PC-3 (cell line): ENCODE measurements around the gene S100A7.

Source experiments
- EZH2 ChIP-seq: fragments of 300-600 bp; sonication (generic); IDR thresholded peaks from one replicate; pipeline ENCODE4 v1.6.1; 2017; ENCODE audit warnings: antibody characterized with exemption, mild to moderate bottlenecking, low read length; ENCODE audit not compliant: unreplicated experiment
- EZH2phosphoT487 ChIP-seq: fragments of 300-600 bp; sonication (generic); IDR thresholded peaks from 2 replicates; pipeline ENCODE4 v1.6.1; 2018; ENCODE audit warnings: mild to moderate bottlenecking, antibody characterized with exemption, low read length, borderline replicate concordance
- TF ChIP-seq, protein P1 (sequence below): fragments of 300-600 bp; sonication (generic); conservative IDR thresholded peaks from 2 replicates; pipeline ENCODE4 v1.5.1; 2017; ENCODE audit warnings: antibody characterized with exemption, low read depth, mild to moderate bottlenecking, low read length

- TF ChIP-seq, protein P1, sequence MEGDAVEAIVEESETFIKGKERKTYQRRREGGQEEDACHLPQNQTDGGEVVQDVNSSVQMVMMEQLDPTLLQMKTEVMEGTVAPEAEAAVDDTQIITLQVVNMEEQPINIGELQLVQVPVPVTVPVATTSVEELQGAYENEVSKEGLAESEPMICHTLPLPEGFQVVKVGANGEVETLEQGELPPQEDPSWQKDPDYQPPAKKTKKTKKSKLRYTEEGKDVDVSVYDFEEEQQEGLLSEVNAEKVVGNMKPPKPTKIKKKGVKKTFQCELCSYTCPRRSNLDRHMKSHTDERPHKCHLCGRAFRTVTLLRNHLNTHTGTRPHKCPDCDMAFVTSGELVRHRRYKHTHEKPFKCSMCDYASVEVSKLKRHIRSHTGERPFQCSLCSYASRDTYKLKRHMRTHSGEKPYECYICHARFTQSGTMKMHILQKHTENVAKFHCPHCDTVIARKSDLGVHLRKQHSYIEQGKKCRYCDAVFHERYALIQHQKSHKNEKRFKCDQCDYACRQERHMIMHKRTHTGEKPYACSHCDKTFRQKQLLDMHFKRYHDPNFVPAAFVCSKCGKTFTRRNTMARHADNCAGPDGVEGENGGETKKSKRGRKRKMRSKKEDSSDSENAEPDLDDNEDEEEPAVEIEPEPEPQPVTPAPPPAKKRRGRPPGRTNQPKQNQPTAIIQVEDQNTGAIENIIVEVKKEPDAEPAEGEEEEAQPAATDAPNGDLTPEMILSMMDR: no peak
- TF ChIP-seq EZH2 (no peak), EZH2phosphoT487 (no peak)
Observed at GRCh38 chr1:153481124-153481523, 20.7 kb upstream of the S100A7 start.
